Breast epithelium (tissue), 3 donors: ENCODE data around the gene SLC39A6.

Experiments used
- POLR2A ChIP-seq: fragments of 450-650 bp; IDR thresholded peaks from one replicate; pipeline ENCODE4 v1.6.1; 2016; ENCODE audit warnings: antibody characterized with exemption, mild to moderate bottlenecking, moderate library complexity
- POLR2AphosphoS5 ChIP-seq, 3 donors: sonication (generic); formaldehyde crosslinking; IDR thresholded peaks; one replicate each; pipeline ENCODE4 v1.6.1; 2017; ENCODE audit warnings: antibody characterized with exemption in 3 of 3
- TF ChIP-seq, protein P1 (sequence below), 3 donors: fragments of 450-650 bp; IDR thresholded peaks; one replicate each; pipeline ENCODE4 v1.5.1; 2016 to 2017; ENCODE audit warnings: antibody characterized with exemption in 3 of 3, mild to moderate bottlenecking in 3 of 3, moderate library complexity in 3 of 3

DNA sequence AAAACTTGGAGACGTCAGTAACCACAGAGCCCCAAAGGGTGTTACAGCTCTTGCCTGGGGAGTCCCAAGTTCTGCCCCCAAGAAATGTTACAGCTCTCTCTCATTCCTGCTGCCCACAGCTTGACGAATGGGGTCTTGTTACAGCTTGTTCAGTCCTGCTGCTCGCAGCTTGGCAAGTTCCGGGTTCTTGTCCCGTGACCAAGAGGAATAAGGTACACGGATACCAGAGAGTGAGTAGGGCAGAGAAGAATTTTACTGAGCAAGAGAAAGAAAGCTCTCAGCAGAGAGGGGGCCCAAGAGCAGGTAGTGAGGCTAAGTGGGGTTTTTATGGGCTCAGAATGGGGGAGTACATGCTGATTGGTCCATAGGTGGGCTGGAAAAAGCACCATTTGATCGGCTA, 27.2 kb downstream of the SLC39A6 start:
- TF ChIP-seq POLR2A (no peak), POLR2AphosphoS5 (IDR thresholded peaks at IDR 0.05) (no peak)
- TF ChIP-seq, protein P1, sequence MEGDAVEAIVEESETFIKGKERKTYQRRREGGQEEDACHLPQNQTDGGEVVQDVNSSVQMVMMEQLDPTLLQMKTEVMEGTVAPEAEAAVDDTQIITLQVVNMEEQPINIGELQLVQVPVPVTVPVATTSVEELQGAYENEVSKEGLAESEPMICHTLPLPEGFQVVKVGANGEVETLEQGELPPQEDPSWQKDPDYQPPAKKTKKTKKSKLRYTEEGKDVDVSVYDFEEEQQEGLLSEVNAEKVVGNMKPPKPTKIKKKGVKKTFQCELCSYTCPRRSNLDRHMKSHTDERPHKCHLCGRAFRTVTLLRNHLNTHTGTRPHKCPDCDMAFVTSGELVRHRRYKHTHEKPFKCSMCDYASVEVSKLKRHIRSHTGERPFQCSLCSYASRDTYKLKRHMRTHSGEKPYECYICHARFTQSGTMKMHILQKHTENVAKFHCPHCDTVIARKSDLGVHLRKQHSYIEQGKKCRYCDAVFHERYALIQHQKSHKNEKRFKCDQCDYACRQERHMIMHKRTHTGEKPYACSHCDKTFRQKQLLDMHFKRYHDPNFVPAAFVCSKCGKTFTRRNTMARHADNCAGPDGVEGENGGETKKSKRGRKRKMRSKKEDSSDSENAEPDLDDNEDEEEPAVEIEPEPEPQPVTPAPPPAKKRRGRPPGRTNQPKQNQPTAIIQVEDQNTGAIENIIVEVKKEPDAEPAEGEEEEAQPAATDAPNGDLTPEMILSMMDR (IDR thresholded peaks at IDR 0.05), result no peak
